Effector memory CD4-positive, alpha-beta T cell (primary cell): ENCODE data around the gene COL23A1.

Experiments used
- DNase-seq, 3 donors: peaks; one replicate each; pipeline ENCODE4 v3.0.0-alpha.2; 2020
- H3K27ac ChIP-seq: 2 replicates; pipeline ENCODE4 v1.7.0; 2013; ENCODE audit warnings: mild to moderate bottlenecking, low read length, moderate library complexity; ENCODE audit not compliant: insufficient read depth, poor library complexity, severe bottlenecking
- H3K27me3 ChIP-seq: replicated peaks from 2 replicates; pipeline ENCODE4 v1.7.0; 2013; ENCODE audit warnings: mild to moderate bottlenecking, low read length; ENCODE audit not compliant: insufficient read depth, control insufficient read depth, poor library complexity, severe bottlenecking
- H3K36me3 ChIP-seq: 2 replicates; pipeline ENCODE4 v1.7.0; 2013; ENCODE audit warnings: mild to moderate bottlenecking, low read length, moderate library complexity; ENCODE audit not compliant: control insufficient read depth, insufficient read depth
- H3K4me1 ChIP-seq: 2 replicates; pipeline ENCODE4 v1.7.0; 2013; ENCODE audit warnings: low read length, mild to moderate bottlenecking; ENCODE audit not compliant: control insufficient read depth, insufficient read depth, poor library complexity, severe bottlenecking
- H3K4me3 ChIP-seq: 2 replicates; pipeline ENCODE4 v1.7.0; 2013; ENCODE audit warnings: low read length, low read depth, mild to moderate bottlenecking; ENCODE audit not compliant: insufficient read depth, poor library complexity, severe bottlenecking
- H3K9me3 ChIP-seq: 2 replicates; pipeline ENCODE4 v1.7.0; 2013; ENCODE audit warnings: mild to moderate bottlenecking, low read length, moderate library complexity; ENCODE audit not compliant: control insufficient read depth

COL23A1 gene

GRCh38 chr5:178236679-178237078 lies 353.5 kb downstream of the COL23A1 start:
- no peaks in the 10 kb centered on the region for H3K36me3 ChIP-seq
- peaks cover 49% of the 10 kb centered on the region for H3K4me1 ChIP-seq
- no peak overlapping the region for H3K4me3 ChIP-seq
- H3K9me3 ChIP-seq, result no peaks in the 10 kb centered on the region
- no peak overlapping the region for H3K27ac ChIP-seq
- H3K27me3 ChIP-seq, result no peaks in the 10 kb centered on the region
- DNase-seq, result no peak

GRCh38 chr5:178236126-178236525 lies 354.1 kb downstream of the COL23A1 start:
- no peak overlapping the region for H3K4me3 ChIP-seq
- H3K9me3 ChIP-seq, result no peaks in the 10 kb centered on the region
- no peaks in the 10 kb centered on the region for H3K36me3 ChIP-seq
- no peak overlapping the region for H3K27ac ChIP-seq
- no peak for DNase-seq
- H3K27me3 ChIP-seq, result no peaks in the 10 kb centered on the region
- peaks cover 52% of the 10 kb centered on the region for H3K4me1 ChIP-seq

- Histone ChIP-seq H3K36me3 (no peaks in the 10 kb centered on the region), H3K4me3 (no peak overlapping the region), H3K9me3 (no peaks in the 10 kb centered on the region), H3K27me3 (no peaks in the 10 kb centered on the region), H3K27ac (no peak overlapping the region), H3K4me1 (peaks cover 53% of the 10 kb centered on the region)
- DNase-seq, result no peak
Observed at GRCh38 chr5:178235588-178235974, 354.6 kb downstream of the COL23A1 start.

GRCh38 chr5:178234750-178235587 lies 355.2 kb downstream of the COL23A1 start:
- H3K4me1 ChIP-seq, result peaks cover 52% of the 10 kb centered on the region
- peak; percentile 33 to 56 (median 37) for DNase-seq
- no peaks in the 10 kb centered on the region for H3K9me3 ChIP-seq
- no peaks in the 10 kb centered on the region for H3K27me3 ChIP-seq
- peaks cover 1% of the 10 kb centered on the region for H3K36me3 ChIP-seq
- no peak overlapping the region for H3K27ac ChIP-seq
- H3K4me3 ChIP-seq, result no peak overlapping the region

- Histone ChIP-seq H3K27ac (no peak overlapping the region), H3K9me3 (no peaks in the 10 kb centered on the region), H3K36me3 (peaks cover 8% of the 10 kb centered on the region), H3K4me1 (peaks cover 53% of the 10 kb centered on the region), H3K27me3 (no peaks in the 10 kb centered on the region), H3K4me3 (no peak overlapping the region)
- no peak for DNase-seq
Observed at GRCh38 chr5:178234121-178234749, 356.0 kb downstream of the COL23A1 start.

GRCh38 chr5:178232920-178233429 lies 357.2 kb downstream of the COL23A1 start:
- H3K36me3 ChIP-seq, result peaks cover 18% of the 10 kb centered on the region
- DNase-seq, result no peak
- peak overlapping the region; percentile 82 for H3K4me3 ChIP-seq
- peaks cover 40% of the 10 kb centered on the region for H3K4me1 ChIP-seq
- H3K27ac ChIP-seq, result peak overlapping the region; percentile 82
- H3K9me3 ChIP-seq, result no peaks in the 10 kb centered on the region
- no peaks in the 10 kb centered on the region for H3K27me3 ChIP-seq

GRCh38 chr5:178232124-178232919 lies 357.9 kb downstream of the COL23A1 start, which contains the start of gene PHYKPL:
Gene PHYKPL (minus strand): TSS chr5:178232802. CDS start chr5:178232550, 252 bp downstream.
- H3K4me3 ChIP-seq, result peak within 1 kb of the TSS; percentile 82
- H3K36me3 ChIP-seq, result peaks cover 24% of the 10 kb centered on the region
- no peaks in the 10 kb centered on the region for H3K27me3 ChIP-seq
- H3K4me1 ChIP-seq, result peaks cover 34% of the 10 kb centered on the region
- no peaks in the 10 kb centered on the region for H3K9me3 ChIP-seq
- peak within 1 kb of the TSS; percentile 82 for H3K27ac ChIP-seq
- peak; percentile 44 to 60 (median 58) for DNase-seq

GRCh38 chr5:178231539-178232123 lies 358.6 kb downstream of the COL23A1 start:
- H3K4me1 ChIP-seq, result peaks cover 33% of the 10 kb centered on the region
- no peaks in the 10 kb centered on the region for H3K9me3 ChIP-seq
- peak overlapping the region; percentile 82 for H3K4me3 ChIP-seq
- H3K36me3 ChIP-seq, result peaks cover 26% of the 10 kb centered on the region
- DNase-seq, result no peak
- peak overlapping the region; percentile 82 for H3K27ac ChIP-seq
- H3K27me3 ChIP-seq, result no peaks in the 10 kb centered on the region

GRCh38 chr5:178230879-178231538 lies 359.2 kb downstream of the COL23A1 start:
- H3K4me1 ChIP-seq, result peaks cover 33% of the 10 kb centered on the region
- H3K9me3 ChIP-seq, result no peaks in the 10 kb centered on the region
- peaks cover 26% of the 10 kb centered on the region for H3K36me3 ChIP-seq
- peak overlapping the region; percentile 82 for H3K27ac ChIP-seq
- no peak for DNase-seq
- no peaks in the 10 kb centered on the region for H3K27me3 ChIP-seq
- H3K4me3 ChIP-seq, result peak overlapping the region; percentile 82
